GM20000 (cell line): ENCODE measurements around the gene RTKN2.

Experiments
- DNase-seq: peaks from one replicate; pipeline ENCODE4 v3.0.0; 2012; ENCODE audit warnings: low spot score
- CTCF ChIP-seq: IDR thresholded peaks from 2 replicates; pipeline ENCODE4 v1.5.1; 2012; ENCODE audit warnings: mild to moderate bottlenecking, control low read depth; ENCODE audit errors: extremely low read depth, missing control alignments

RTKN2 gene, protein sequence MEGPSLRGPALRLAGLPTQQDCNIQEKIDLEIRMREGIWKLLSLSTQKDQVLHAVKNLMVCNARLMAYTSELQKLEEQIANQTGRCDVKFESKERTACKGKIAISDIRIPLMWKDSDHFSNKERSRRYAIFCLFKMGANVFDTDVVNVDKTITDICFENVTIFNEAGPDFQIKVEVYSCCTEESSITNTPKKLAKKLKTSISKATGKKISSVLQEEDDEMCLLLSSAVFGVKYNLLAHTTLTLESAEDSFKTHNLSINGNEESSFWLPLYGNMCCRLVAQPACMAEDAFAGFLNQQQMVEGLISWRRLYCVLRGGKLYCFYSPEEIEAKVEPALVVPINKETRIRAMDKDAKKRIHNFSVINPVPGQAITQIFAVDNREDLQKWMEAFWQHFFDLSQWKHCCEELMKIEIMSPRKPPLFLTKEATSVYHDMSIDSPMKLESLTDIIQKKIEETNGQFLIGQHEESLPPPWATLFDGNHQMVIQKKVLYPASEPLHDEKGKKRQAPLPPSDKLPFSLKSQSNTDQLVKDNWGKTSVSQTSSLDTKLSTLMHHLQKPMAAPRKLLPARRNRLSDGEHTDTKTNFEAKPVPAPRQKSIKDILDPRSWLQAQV

DNA sequence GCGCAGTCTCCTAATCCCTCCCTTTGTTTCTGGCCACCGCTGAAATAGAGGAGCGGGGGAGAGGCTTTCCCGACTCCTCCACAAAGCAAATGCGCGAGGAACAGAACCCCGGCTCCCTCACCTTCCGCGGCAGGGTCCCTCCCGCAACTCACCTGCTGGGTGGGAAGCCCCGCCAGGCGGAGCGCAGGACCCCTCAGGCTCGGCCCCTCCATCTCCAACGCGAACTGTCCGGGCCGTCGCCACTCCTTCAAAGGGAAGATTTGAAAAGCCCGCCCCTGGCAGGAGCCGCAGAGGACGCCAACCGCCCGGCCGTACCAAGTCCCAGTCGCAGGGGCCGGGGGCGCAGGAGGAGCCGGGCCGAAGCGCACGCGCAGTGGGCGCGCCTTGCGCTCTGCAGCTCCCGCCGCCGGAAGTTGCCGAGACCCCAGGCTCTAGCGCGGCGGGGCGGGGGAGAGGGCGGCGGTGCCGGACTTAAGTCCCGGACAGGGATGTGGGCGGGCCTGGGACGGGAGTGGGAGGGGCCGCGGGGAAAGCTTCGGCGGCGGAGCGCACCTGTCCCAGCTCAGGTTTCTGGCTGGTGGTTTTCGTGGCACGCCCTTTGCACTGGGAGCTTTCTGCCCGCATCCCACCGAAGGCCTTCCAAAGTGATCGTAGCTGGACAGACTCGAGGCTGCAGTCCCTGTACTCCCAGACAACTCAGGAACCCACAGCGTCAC is at the start of gene RTKN2:
Gene RTKN2 (minus strand): TSS at position 446 of the 716 bp plus-strand sequence. CDS start 234 bp downstream, at position 212.
- peak; percentile 76 for DNase-seq
- TF ChIP-seq CTCF: no peak

DNA sequence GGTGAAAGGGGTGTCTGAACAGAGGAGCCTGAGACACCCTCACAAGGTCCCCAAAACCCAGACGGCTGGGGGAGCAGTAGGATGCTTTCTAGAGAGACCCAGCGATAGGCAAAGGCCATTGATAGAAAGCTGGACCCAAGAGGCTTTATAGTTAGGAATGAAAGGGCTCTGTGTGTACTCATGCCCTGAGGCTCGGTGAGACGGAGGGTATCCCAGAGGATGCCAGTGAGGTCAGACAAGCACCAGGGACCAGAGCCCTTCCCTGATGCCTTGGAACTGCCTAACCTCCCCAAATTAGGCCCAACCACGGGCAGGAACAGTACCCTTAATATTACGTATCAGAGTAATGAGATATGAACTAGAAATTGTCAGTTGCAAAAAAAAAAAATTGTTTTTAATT is 48.6 kb upstream of the RTKN2 start:
- no peak for TF ChIP-seq CTCF
- DNase-seq: no peak

DNA sequence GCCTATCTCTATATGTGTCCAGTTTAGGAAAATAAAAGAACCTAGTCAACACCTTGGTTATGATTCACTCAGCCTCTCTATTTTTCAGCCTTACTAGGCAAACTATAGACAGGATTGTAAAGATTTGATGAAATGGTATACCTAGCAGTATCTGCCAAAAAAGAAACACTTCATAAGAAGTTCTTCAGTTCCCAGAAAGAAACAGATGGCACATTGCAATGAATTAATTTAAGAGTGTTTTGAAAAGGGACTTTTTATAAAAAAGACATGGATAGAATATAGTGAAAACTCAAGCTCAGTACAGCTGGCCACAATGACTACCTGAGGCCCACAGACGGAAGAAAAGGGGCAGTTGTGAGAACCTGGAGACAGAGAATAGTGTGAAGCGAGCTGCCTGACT is 40.6 kb upstream of the RTKN2 start:
- TF ChIP-seq CTCF: no peak
- DNase-seq: no peak

GRCh38 chr10:62308101-62308500 is 39.5 kb upstream of the RTKN2 start:
- no peak for TF ChIP-seq CTCF
- no peak for DNase-seq

DNA sequence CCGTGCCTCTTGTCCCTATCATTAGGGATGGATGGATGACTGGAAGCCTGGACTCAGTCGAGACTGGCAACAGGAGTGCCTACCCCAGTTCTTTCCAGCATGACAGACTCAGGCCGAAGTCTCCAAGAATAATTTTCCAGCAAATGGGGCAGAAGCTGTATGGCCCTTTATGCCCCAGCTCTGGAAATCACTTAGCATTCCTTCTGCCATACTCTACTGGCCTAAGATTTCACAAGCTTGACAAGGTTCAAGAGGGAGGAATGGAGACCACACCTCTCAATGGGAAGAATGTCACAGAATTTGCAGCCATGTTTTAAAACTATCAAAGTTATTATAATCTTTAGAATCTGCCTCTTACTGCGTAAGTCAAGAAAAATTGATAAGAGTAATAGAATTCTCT is 39.0 kb upstream of the RTKN2 start:
- no peak for DNase-seq

GRCh38 chr10:62306663-62307062 is 38.0 kb upstream of the RTKN2 start:
- no peak for DNase-seq
- TF ChIP-seq CTCF: no peak

More for the DNA sequence above, 39.0 kb upstream of the RTKN2 start:
- TF ChIP-seq CTCF: no peak

DNA sequence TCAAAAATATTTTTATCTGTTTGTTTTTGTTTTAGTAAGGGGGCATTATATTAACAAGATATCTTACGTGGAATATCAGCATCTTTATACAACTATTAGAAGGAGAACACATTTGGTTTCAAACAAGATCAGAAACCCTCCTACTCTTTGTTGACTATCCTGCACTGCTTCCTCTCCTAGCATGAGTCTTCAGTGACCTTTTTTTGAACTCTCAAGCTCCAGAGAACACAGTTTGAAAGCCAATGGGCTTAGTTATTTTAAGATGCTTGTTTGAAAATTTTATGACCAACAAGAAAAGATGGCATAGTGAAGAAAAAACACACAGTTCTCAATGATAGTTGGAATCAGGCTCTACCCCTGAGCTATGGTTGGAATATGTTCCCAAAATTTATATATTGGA is 37.2 kb upstream of the RTKN2 start:
- no peak for DNase-seq
- no peak for TF ChIP-seq CTCF
